NCI-H187 (cell line): ENCODE results near the gene ARAP1.

Experiments used
- DNase-seq, 2 experiments: peaks; one replicate each; lab custom pipeline; 2025; lab: John Stamatoyannopoulos, UW

Gene ARAP1

GRCh38 chr11:72779495-72780128 is 27.4 kb upstream of the ARAP1 start:
- no peak for DNase-seq

DNA sequence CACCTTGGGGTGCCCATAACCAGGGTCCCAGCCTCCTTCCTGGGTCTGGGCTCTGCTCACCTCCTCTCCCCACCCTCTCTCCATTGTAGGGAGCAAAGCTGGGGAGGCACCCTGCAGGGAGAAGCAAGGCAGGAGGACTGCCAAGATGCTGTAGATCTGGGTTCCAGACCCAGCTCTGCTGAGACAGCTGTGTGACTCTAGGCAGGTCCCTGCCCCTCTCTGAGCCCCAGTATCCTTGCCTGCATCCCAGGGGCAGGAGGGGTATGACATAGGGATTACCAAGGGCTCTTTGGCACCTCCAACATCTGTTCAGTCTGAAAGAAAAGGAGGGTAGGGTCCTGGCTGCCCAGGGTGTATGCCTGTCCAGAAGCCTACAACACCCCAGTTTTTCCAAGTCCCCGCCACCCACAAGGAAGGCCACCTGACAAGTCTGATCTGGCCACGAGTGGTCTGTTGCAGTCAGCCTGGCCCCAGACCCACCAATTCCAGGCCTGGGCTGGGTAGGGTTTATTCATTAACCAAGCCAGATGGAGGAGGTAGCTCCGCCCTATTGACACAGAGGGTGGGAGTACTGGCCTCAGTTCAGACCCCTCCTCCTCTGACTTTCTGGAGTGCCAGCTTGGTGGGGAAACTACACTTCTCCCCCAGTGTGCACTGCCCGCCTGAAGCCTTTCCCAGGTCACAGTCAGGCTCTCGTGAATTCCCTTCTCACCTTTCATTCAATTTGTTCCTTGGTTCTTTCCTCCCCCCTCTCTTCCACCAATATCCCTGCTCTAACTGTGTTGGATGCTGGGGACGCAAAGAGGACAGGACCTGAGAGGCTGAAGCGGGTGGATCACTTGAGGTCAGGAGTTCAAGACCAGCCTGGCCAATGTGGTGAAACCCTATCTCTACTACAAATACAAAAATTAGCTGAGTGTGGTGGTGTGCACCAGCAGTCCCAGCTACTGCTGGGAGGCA is 26.6 kb upstream of the ARAP1 start:
- no peak for DNase-seq

DNA sequence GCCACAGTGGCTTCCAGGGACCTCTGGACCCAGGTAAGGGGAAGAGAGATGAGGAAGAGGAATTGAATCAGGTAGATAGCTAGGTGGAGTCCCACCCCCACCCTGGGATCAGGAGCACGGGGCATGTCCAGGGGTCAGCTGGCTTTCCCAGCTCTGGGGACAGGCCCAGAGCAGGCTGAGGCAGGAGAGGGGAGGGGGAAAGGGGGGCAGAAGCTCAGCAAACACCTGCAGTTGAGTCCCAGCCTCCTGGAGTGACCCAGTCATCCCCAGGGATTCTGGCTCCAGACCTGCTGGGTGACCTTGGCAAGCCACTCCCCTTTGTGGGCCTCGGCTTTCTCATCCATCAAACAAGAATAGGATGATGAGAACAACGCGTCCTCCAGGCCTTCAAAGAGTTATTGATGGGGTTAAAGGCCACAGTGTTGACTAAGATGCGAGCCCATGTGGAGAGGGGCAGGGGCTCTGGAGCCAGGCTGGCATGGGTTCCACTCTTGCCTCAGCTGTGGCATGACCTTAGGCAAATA is 25.6 kb upstream of the ARAP1 start:
- DNase-seq = no peak

DNA sequence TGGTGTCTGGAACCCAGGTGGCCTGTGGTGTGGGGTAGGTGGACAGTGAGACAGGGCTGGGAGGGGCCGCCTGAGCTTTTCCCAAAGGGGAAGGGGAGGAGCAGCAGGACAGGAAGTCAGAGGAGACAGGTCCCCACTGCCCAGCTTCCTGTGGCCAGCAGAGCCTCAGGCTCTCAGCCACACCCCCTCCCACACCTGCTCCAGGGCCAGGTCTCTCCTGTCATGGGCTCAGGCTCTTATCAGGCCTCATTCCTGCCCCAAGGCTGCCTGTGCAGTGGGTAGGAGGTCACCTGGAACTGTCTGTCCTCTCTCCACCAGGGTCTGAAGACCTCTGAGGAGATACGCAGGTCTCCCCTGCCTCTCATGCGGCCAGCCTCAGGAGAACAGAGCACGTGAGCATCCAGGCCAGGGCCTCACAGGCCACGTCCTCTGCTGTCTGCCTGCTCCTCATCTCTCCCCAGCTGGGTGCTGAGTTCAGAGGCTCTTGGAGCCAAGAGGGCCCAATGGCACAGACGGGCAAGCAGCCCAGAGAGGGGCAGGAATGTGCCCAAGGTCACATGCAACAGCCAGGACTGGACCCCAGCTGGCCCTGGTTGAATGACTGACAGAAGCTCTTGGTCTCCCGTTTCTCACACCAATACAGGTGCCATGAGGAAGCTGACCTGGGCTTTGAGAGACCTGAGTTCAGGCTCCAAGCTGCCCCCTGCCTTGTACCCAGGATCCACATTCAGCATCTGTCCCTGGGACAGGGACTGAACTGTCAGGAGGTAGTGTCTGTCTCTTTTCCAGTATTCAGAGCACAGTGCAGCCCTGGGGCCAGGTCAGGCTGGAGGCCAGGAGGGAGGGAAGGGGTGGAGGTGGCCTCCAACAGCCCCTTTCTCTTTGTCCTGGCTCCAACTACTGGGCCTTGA is 24.9 kb upstream of the ARAP1 start:
- DNase-seq = no peak

GRCh38 chr11:72776117-72776843 is 24.1 kb upstream of the ARAP1 start:
- no peak for DNase-seq

GRCh38 chr11:72775288-72776110 is 23.3 kb upstream of the ARAP1 start:
- no peak for DNase-seq

GRCh38 chr11:72774499-72774898 is 22.3 kb upstream of the ARAP1 start:
- no peak for DNase-seq

GRCh38 chr11:72773696-72774095 is 21.5 kb upstream of the ARAP1 start:
- DNase-seq = no peak

- no peak for DNase-seq
Observed at GRCh38 chr11:72773291-72773690, 21.1 kb upstream of the ARAP1 start.

DNA sequence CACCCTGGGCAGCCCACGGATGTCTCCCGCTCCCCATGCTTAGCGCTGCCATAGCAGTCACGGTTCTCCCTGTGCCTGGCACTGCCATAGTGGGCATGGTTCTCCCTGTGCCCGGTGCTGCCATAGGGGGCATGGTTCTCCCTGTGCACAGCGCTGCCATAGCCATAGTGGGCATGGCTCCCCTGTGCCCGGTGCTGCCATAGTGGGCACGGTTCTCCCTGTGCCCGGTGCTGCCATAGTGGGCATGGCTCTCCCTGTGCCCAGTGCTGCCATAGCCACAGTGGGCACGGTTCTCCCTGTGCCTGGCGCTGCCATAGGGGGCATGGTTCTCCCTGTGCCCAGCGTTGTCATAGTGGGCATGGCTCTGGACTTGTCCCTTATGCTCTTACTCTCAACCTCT is 19.9 kb upstream of the ARAP1 start:
- no peak for DNase-seq

GRCh38 chr11:72771507-72771906 is 19.3 kb upstream of the ARAP1 start:
- DNase-seq = no peak

GRCh38 chr11:72770799-72771198 is 18.6 kb upstream of the ARAP1 start:
- no peak for DNase-seq

DNA sequence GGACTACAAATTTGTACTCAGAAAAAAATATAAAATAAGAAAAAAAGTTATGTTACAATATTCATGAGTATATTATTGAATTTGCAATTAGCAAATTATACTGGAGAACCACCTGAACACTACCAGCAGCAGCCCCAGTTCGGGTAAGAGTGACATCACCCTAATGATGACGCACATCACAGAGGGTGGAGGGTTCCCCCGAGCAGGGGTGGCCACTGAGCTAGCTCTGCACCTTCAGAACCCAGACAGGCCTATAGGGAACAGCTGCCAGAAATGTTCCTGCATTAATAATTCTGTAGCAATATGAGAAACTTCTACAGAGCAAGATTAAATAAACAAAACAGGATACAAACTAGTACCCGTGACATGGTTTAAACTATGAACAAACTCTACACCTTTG is 17.5 kb upstream of the ARAP1 start:
- no peak for DNase-seq

DNA sequence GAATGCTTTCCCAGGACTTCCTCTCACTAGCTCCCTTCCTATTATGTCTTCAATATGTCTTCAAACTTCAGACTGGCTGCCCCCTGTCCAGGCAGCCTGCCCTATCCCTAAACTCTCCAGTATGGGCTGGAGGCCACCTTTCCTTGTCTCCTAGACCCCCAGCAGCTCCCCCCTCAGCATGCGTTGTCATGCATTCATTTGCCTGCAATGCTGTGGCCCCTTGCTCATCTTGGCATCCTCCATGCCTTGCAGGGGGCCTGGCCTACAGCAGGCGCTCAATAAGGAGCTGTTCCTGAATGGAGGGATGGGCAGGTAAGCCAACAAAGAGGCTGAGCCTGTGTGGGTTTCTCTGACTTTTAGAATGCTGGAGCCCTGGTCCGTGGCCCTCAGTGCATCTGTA is 16.4 kb upstream of the ARAP1 start:
- DNase-seq = no peak

DNA sequence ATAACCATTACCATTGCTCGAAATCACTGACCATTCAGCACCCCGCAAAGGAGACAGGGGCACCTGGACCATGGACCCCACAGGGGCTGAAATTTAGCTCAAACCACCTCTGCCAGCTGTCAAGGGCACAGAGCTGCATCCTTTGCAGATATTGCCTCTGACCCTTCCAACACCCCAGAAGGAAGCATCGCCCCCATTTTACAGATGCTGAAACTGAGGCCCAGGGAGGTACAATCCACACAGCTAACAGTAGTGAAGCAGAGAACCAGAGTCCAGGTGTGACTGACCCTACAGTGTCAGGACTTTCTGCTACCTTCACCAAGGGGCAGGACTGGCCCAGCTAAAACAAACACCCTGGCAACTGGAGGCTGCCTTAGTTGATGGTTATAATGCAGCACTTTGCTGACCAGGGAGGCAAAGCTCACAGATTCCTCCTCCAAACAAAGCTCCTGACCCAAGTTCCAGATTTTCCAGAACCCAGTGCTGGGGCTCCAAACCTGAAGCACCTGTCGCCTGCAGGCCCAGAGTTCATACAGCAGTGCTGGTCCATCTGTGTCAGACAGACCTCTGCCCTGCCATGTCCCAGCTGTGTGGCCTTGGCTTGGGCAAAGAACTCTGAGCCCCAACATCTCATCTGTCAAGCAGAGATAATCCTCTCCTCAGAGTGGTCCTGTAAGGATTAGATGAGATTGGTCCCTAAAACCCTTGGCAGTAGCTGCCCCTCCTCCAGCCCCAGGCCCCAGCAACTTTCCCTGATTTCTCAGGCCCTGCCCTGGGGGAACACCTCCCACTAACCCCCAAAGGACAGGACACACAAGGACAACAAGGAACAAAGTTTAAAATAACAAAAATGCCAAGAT is 15.2 kb upstream of the ARAP1 start:
- no peak for DNase-seq

- no peak for DNase-seq
Observed at GRCh38 chr11:72766152-72766902, 14.1 kb upstream of the ARAP1 start.

- peak; percentile 89 to 92 for DNase-seq
Observed at GRCh38 chr11:72764503-72764902, 12.3 kb upstream of the ARAP1 start.

DNA sequence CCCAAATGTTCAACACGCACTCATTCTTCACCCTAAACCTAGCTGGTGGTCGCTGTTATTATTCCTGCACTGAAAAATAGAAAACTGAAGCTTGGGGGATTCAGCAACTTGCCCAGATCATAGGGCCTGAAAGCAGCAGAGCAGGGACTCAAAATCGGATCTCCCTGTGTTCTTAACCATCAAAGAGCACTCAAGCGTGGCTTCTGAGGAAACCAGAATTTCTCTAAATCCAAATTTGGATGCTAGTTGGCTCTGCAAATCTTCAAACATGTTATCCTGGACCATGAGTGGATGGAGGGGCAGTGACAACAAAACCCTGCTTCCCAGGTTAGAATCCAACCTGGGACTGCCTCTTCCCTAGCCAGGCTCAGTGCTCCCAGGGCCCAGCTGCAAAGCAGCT is 11.6 kb upstream of the ARAP1 start:
- no peak for DNase-seq
